Hepatic stellate cell (primary cell): ENCODE measurements around the gene C4B.
"Not testable (repeated sequence)": the region's sequence is repeated elsewhere in the genome, so short reads cannot be mapped to it uniquely, and the experiment has no call there.

Experiments used
- DNase-seq: peaks from one replicate; pipeline ENCODE4 v3.0.0; 2011; ENCODE audit warnings: low spot score

C4B gene

GRCh38 chr6:32014547-32014946 lies at the start of gene C4B:
Gene C4B (plus strand): TSS chr6:32014795. CDS start chr6:32014846, 51 bp downstream.
- DNase-seq, result not testable (repeated sequence)

DNA sequence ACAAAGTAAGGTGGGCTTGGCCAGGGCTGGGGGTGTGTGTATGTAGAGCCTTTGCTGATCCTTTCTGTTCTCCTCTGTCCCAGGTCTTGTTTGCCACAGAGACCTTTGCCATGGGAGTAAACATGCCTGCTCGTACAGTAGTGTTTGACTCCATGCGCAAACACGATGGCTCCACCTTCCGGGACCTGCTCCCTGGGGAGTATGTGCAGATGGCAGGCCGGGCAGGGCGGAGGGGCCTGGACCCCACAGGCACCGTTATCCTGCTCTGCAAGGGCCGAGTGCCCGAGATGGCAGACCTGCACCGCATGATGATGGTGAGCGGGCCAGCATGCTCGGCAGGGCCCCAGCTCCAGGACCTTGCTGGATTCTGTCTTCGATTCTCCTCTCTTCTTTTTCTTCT lies 48.9 kb upstream of the C4B start:
- DNase-seq, result no peak

GRCh38 chr6:31966506-31966905 lies 48.1 kb upstream of the C4B start:
- no peak for DNase-seq

- no peak for DNase-seq
Observed at GRCh38 chr6:31966997-31967925, 47.3 kb upstream of the C4B start.

DNA sequence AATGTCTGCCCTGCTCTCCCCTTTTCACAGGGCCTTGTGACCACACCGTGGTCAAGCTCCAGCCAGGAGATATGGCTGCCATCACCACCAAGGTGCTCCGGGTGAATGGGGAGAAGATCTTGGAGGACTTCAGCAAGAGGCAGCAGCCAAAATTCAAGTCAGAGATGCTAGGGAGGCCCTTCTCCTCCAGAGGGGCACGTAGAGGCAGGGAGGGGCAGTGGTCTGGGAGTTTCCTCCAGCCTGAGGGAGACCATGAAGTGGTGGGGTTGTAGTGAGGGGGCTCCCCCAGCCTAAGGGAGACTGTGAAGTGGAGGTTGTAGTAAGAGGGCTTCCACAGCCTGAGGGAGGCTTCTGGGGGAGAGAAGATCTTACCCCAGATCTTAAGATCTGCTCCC lies 46.7 kb upstream of the C4B start:
- no peak for DNase-seq

GRCh38 chr6:31968326-31968725 lies 46.3 kb upstream of the C4B start:
- DNase-seq, result no peak

DNA sequence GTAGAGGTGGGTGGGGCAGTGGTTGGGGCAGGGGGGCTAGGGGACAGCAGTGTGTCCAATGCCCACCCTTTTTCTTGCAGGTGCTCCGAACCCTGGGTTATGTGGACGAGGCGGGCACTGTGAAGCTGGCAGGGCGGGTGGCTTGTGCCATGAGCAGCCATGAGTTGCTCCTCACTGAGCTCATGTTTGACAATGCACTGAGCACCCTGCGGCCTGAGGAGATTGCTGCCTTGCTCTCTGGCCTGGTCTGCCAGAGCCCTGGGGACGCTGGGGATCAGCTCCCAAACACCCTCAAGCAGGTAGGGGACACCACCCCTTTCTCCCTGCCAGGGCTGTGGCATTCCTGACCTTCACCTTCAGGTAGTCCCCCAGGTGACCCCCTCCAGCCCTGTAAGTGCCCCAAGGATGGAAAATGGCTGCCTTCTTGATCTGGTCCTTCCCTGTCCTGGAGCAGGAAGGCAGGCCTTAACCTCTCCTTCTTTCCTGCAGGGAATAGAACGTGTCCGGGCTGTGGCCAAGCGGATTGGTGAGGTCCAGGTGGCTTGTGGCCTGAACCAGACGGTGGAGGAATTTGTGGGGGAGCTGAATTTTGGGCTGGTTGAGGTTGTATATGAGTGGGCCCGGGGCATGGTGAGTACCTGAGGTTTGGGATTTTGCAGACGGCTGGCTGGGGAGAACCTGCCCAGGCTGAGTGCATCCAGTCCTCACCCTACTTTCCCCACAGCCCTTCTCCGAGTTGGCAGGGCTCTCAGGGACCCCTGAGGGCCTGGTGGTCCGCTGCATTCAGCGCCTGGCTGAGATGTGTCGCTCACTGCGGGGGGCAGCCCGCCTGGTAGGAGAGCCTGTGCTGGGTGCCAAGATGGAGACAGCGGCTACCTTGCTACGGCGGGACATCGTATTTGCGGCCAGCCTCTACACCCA lies 45.5 kb upstream of the C4B start:
- DNase-seq, result no peak

DNA sequence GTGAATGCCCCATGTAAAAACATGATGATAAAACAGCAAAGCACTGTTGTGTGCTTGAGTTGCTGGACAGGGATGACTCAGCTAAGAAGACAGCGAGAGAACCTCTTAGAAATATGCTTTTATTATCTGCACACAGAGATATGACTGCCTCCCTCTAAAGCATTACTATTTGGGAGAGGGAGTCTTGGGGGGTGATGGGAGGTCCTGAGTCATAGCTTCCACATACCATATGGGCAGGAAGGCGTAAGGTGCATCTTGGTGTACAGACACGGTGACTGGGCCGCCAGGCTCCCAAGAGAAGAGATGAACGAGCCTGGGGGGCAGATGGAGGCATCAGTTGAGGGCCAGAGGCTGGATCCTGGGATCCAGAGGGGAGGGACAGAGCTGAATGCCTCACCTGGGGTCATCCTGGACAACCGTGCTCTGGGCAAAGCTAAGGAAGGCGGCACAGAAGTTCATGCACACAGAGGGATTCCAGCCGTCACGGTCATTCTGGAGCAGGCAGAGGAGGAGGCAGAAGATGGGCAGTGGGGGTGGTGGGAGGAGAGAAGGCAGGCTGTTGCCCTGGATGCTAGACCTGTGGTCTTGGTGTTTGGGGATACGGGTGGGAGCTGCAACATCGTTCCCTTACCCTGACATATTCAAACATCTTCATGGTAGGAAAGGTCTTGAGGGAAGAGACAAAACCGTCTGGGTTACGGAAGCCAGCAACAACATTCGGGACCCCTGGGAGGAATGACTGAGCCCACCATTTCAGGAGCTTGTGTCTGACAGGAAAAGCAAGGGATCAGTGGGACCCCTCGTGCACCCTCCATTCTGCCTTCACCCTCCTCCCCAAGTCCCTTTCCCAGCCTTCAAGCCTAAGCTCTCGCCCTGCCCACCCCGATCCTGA lies 44.6 kb upstream of the C4B start:
- DNase-seq, result peak; percentile 62

DNA sequence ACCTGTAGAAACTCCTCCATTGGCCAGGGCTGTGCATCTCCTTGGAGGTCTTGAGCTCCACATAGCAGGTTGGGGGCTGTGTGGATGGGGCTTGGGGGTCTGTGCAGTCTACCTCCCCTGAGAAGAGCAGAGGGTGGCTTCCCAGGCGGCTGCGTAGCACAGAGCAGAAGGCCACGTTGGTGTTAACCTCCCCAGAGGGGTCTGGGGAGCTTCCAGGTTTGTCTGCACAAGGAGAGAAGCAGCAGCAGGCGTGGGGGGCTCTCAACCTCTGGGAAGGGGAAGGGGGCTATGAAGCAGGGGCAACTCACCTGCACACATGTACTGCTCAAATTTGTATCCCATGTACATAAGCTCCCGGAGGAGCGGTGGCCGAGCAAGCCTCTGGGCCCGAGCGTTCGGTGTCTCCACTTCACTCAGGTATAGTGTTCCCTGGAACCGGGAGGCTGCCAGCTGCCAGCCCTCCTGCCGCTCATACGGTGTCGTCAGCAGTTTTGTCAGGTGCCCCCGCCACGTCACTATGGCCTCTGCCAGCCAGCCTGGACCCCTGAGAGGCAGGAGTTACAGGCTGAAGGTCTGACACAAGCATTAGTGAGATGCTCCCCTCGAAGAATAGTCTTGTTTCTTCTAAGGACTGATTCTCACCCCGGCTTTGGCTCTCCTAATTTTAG lies 43.9 kb upstream of the C4B start:
- no peak for DNase-seq

DNA sequence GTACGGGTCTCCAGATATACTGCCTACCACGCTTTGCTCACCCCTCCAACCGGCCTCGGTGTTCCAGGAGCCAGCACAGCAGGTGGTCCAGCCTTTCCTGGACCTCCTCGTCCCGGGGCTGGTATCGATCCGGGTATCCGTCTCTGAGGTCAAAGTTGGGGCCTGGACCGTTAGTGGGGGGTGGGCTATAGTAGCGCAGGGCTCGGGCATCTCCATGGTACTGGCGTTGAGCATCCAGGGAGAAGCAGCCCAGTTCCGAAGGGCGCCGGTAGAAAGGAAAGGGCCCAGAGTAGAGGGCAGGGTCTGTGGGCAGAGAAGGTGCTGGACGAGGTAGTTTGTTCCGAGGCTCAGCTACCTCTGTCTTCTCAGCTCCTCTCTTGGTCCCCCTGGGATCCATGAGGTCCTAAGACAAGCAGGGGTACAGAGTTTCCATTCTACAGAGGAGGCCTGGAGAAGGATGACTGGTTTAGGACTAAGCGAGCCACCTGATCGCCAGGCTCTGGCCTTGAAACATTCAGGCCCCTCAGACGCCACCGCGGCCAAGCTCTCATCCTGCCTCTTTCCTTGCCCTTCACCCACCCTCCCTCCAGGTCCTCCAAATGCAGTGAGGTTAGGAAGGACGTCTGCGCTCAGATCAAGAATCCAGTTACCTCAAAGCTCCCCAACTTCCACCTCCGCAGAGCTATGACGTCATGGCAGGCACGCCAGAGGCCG lies 43.2 kb upstream of the C4B start:
- peak; percentile 23 for DNase-seq

DNA sequence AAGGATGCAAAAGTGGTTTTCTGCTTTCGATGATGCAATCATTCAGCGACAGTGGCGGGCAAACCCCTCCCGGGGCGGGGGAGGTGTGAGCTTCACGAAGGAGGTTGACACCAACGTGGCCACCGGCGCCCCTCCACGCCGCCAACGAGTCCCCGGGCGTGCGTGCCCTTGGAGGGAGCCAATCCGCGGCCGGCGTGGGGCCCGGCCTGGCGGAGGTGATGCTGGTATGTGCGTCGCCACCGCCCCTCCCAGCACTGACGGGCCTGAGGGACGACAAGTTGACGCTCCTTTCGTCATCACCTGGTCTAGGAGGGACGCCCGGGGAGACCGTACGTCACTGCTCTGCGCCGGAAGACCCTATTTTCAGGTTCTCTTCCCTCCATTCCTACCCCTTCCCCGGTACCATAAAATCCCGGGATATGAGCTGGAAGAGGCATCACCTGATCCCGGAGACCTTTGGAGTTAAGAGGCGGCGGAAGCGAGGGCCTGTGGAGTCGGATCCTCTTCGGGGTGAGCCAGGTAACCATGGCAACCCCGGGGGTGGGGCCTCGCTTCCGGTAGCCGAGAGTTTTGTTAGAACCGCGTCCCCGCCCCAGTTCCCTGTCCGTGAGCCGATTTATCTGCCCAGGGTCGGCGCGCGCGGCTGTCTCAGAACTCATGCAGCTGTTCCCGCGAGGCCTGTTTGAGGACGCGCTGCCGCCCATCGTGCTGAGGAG lies 42.4 kb upstream of the C4B start, which contains the start of gene DXO:
DXO (minus strand) TSS at position 146 of the 716 bp plus-strand sequence. CDS start 463 bp downstream, outside the sequence.
- peak; percentile 100 for DNase-seq

- DNase-seq, result peak; percentile 62
Observed at GRCh38 chr6:31972709-31973350, 41.8 kb upstream of the C4B start.

- DNase-seq, result not testable (repeated sequence)
Observed at GRCh38 chr6:31976065-31976464, 38.5 kb upstream of the C4B start.

DNA sequence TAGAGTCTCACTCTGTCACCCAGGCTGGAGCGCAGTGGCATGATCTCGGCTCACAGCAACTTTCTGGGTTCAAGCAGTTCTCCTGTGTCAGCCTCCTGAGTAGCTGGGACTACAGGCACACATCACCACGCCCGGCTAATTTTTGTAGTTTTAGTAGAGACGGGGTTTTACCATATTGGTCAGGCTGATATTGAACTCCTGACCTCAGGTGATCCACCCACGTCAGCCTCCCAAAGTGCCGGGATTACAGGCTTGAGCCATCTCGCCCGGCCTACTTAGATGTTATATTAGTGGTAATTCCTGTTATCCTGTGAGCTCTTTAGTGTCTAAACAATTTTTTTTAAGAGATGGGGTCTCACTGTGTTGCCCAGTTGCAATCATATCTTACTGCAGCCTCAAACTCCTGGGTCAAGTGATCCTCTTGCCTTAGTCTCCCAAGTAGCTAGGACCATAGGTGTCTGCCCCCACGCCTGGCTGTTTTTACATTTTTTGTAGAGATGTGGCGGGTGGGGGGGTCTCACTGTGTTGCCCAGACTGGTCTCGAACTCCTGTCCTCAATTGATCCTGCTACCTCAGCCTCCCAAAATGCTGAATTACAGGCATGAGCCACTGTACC lies 36.7 kb upstream of the C4B start:
- no peak for DNase-seq

- no peak for DNase-seq
Observed at GRCh38 chr6:31978831-31979230, 35.8 kb upstream of the C4B start.

GRCh38 chr6:31979238-31979898 lies 35.2 kb upstream of the C4B start:
- no peak for DNase-seq

DNA sequence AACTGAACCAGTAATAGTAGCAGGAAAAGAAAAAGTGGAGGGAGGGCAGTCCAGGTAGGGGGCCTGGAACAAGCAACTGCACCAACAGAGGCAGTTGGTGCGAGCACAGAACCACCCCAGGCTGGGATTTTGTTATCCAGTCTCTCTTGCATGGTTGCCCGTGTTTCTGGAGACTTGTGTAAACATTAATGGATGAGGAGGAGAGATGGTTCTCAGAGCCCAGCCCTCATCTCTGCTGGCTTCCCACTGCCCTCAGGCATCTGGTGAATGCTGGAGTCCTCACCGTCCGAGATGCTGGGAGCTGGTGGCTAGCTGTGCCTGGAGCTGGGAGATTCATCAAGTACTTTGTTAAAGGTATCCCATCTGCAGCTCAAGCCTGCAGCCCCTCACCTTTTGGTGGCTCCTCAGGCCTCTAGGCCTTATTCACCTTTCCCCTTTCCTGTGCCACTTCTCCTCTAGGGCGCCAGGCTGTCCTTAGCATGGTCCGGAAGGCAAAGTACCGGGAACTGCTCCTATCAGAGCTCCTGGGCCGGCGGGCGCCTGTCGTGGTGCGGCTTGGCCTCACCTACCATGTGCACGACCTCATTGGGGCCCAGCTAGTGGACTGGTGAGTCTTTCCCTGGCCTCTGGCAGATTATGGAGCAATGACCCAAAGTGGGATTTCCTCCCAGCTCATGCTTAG lies 34.3 kb upstream of the C4B start:
- DNase-seq, result not testable (repeated sequence)

- not testable (repeated sequence) for DNase-seq
Observed at GRCh38 chr6:31980998-31981397, 33.6 kb upstream of the C4B start.
